Vagina (tissue), 2 donors: ENCODE results near the gene BSG. TPM values are rescaled to one million over a fixed set of nuclear protein-coding genes. Genes with fewer than 3 reads are reported as not detected.
"Not testable (repeated sequence)": the region's sequence is repeated elsewhere in the genome, so short reads cannot be mapped to it uniquely, and the experiment has no call there.

ENCODE experiments used
- DNase-seq, 2 donors: peaks; one replicate each; pipeline ENCODE4 v3.0.0-alpha.2; 2017; ENCODE audit errors: extremely low spot score in 2 of 2
- H3K27ac ChIP-seq: fragments of 200-600 bp; sonication (generic); one replicate; pipeline ENCODE4 v1.5.1; 2019
- H3K27me3 ChIP-seq: fragments of 200-600 bp; sonication (generic); one replicate; pipeline ENCODE4 v1.5.1; 2019
- H3K36me3 ChIP-seq, 2 donors: fragments of 200-600 bp; sonication (generic); one replicate each; pipeline ENCODE4 v1.5.1; 2017 to 2019
- H3K4me1 ChIP-seq: fragments of 200-600 bp; sonication (generic); one replicate; pipeline ENCODE4 v1.5.1; 2019
- H3K4me3 ChIP-seq, 2 donors: fragments of 200-600 bp; sonication (generic); 1 replicate in 1 of 2; 2 replicates in 1 of 2; pipeline ENCODE4 v1.5.1; 2016 to 2019
- H3K9me3 ChIP-seq: fragments of 200-600 bp; sonication (generic); one replicate; pipeline ENCODE4 v1.5.1; 2019
- CTCF ChIP-seq, 3 experiments: fragments of 450-650 bp in 2 of 3; fragments of 200-600 bp in 1 of 3; sonication (generic) in 1 of 3; IDR thresholded peaks; one replicate each; pipeline ENCODE4 v1.5.1; 2017 to 2019; ENCODE audit warnings: antibody characterized with exemption in 3 of 3, mild to moderate bottlenecking in 2 of 3, moderate library complexity in 2 of 3
- POLR2A ChIP-seq, 2 donors: fragments of 450-650 bp; IDR thresholded peaks; one replicate each; pipeline ENCODE4 v1.6.1; 2017; ENCODE audit warnings: antibody characterized with exemption in 2 of 2, mild to moderate bottlenecking in 2 of 2, moderate library complexity in 2 of 2
- POLR2AphosphoS5 ChIP-seq, 2 donors: sonication (generic); formaldehyde crosslinking; IDR thresholded peaks; one replicate each; pipeline ENCODE4 v1.9.0; 2017; ENCODE audit warnings: antibody characterized with exemption in 2 of 2, mild to moderate bottlenecking in 2 of 2, low read depth in 1 of 2; ENCODE audit not compliant: insufficient read depth in 1 of 2
- intact Hi-C: fragments of 100-400 bp; cut with DNase I; formaldehyde crosslinking; loops from one replicate; pipeline ENCODE4 v1.15.1; 2023
- total RNA-seq: library from RNA; depleted of rRNA; stranded (reverse); fragments of >200 nt; gene quantifications from one replicate; pipeline ENCODE4 v1.2.3, GENCODE V29; 2016

The BSG gene
- total RNA-seq, 1 donor from 2014 or later = 231 TPM

GRCh38 chr19:623175-623916, 51.0 kb downstream of the BSG start:
- no peaks in the 10 kb centered on the region for H3K9me3 ChIP-seq
- no peaks in the 10 kb centered on the region for H3K27me3 ChIP-seq
- intact Hi-C loops = no loop called here
- no peaks in the 10 kb centered on the region for H3K4me1 ChIP-seq
- H3K36me3 ChIP-seq = peaks cover 0 to 48% of the 10 kb centered on the region in 2 donors
- no peak overlapping the region for H3K4me3 ChIP-seq
- DNase-seq = no peak
- H3K27ac ChIP-seq = no peak overlapping the region
- TF ChIP-seq CTCF (IDR thresholded peaks at IDR 0.05) (no peak), POLR2AphosphoS5 (IDR thresholded peaks at IDR 0.05; ENCODE audit: insufficient read depth in 1 of 2, low read depth in 1 of 2) (no peak)

GRCh38 chr19:623974-624373, 51.6 kb downstream of the BSG start:
- Histone ChIP-seq H3K36me3 (peaks cover 0 to 46% of the 10 kb centered on the region in 2 donors), H3K9me3 (no peaks in the 10 kb centered on the region), H3K4me3 (no peak overlapping the region), H3K27me3 (no peaks in the 10 kb centered on the region), H3K4me1 (no peaks in the 10 kb centered on the region), H3K27ac (no peak overlapping the region)
- DNase-seq = no peak
- TF ChIP-seq POLR2AphosphoS5 (IDR thresholded peaks at IDR 0.05; ENCODE audit: insufficient read depth in 1 of 2, low read depth in 1 of 2) (peak in 1 of 2 donors; percentile 52), POLR2A (IDR thresholded peaks at IDR 0.05) (no peak), CTCF (IDR thresholded peaks at IDR 0.05) (no peak)
- intact Hi-C loops = no loop called here

- intact Hi-C loops = no loop called here
- Histone ChIP-seq H3K27ac (no peak overlapping the region), H3K36me3 (peaks cover 0 to 46% of the 10 kb centered on the region in 2 donors), H3K4me3 (no peak overlapping the region), H3K27me3 (no peaks in the 10 kb centered on the region), H3K4me1 (no peaks in the 10 kb centered on the region), H3K9me3 (no peaks in the 10 kb centered on the region)
- DNase-seq = no peak
- no peak for TF ChIP-seq CTCF (IDR thresholded peaks at IDR 0.05)
These were observed 52.2 kb downstream of the BSG start for GRCh38 chr19:624433-625109.

GRCh38 chr19:625257-625656, 52.9 kb downstream of the BSG start:
- intact Hi-C loops = no loop called here
- no peaks in the 10 kb centered on the region for H3K27me3 ChIP-seq

GRCh38 chr19:626566-626965, 54.2 kb downstream of the BSG start:
- H3K9me3 ChIP-seq, DNase-seq, H3K27me3 ChIP-seq, H3K27ac ChIP-seq, H3K4me1 ChIP-seq, H3K4me3 ChIP-seq, intact Hi-C loops: not testable (repeated sequence)
- peaks cover 0 to 36% of the 10 kb centered on the region in 2 donors for H3K36me3 ChIP-seq

More at GRCh38 chr19:625257-625656, 52.9 kb downstream of the BSG start:
- Histone ChIP-seq H3K9me3 (no peaks in the 10 kb centered on the region), H3K4me3 (no peak overlapping the region), H3K27ac (no peak overlapping the region), H3K36me3 (peaks cover 0 to 46% of the 10 kb centered on the region in 2 donors), H3K4me1 (no peaks in the 10 kb centered on the region)
- TF ChIP-seq POLR2AphosphoS5 (IDR thresholded peaks at IDR 0.05; ENCODE audit: insufficient read depth in 1 of 2, low read depth in 1 of 2) = no peak
- no peak for TF ChIP-seq POLR2A (IDR thresholded peaks at IDR 0.05)
- TF ChIP-seq CTCF (IDR thresholded peaks at IDR 0.05) = no peak
- DNase-seq = no peak
